NCI-H2227 treated with DMSO at 0.1 percent for 48 hours (cell line): Measurements from ENCODE around the gene MOB3A.
"Not testable (repeated sequence)": the region's sequence is repeated elsewhere in the genome, so short reads cannot be mapped to it uniquely, and the experiment has no call there.

ENCODE experiments used
- DNase-seq: peaks from one replicate; lab custom pipeline; 2025; lab: John Stamatoyannopoulos, UW

MOB3A gene

GRCh38 chr19:2108251-2109016 lies 12.3 kb upstream of the MOB3A start:
- no peak for DNase-seq

- DNase-seq = no peak
Measured at GRCh38 chr19:2103045-2103707, 7.0 kb upstream of the MOB3A start.

- DNase-seq = no peak
Measured at GRCh38 chr19:2101417-2102335, 5.5 kb upstream of the MOB3A start.

GRCh38 chr19:2100719-2101061 lies 4.6 kb upstream of the MOB3A start:
- DNase-seq = no peak

- no peak for DNase-seq
Measured at GRCh38 chr19:2099937-2100718, 4.0 kb upstream of the MOB3A start.

GRCh38 chr19:2099054-2099501 lies 3.0 kb upstream of the MOB3A start:
- DNase-seq = no peak

- DNase-seq = no peak
Measured at GRCh38 chr19:2097886-2098327, 1.8 kb upstream of the MOB3A start.

GRCh38 chr19:2097203-2097885 lies 1.2 kb upstream of the MOB3A start:
- DNase-seq = no peak

GRCh38 chr19:2096480-2097202 lies 515 bp upstream of the MOB3A start, which contains the start of gene IZUMO4:
Gene IZUMO4, plus strand, starts transcription at chr19:2096915. Its CDS starts 31 bp downstream, at chr19:2096946.
- peak; percentile 89 for DNase-seq

- not testable (repeated sequence) for DNase-seq
Measured at GRCh38 chr19:2091926-2092525, 4.1 kb downstream of the MOB3A start.

- no peak for DNase-seq
Measured at GRCh38 chr19:2089727-2090053, 6.4 kb downstream of the MOB3A start.

GRCh38 chr19:2089001-2089711 lies 7.0 kb downstream of the MOB3A start:
- DNase-seq = peak; percentile 4

- DNase-seq = no peak
Measured at GRCh38 chr19:2087621-2088100, 8.5 kb downstream of the MOB3A start.

GRCh38 chr19:2086695-2087620 lies 9.2 kb downstream of the MOB3A start:
- not testable (repeated sequence) for DNase-seq

GRCh38 chr19:2084993-2085720 lies 11.0 kb downstream of the MOB3A start:
- DNase-seq = no peak

- DNase-seq = no peak
Measured at GRCh38 chr19:2083174-2083854, 12.8 kb downstream of the MOB3A start.
